ENCODE results near the gene AGR2. TPM values are rescaled to one million over a fixed set of nuclear protein-coding genes. Genes with fewer than 3 reads are reported as not detected.
"Not testable (repeated sequence)": the region's sequence is repeated elsewhere in the genome, so short reads cannot be mapped to it uniquely, and the experiment has no call there.

Gene AGR2
- total RNA-seq = not detected in 2 replicates
- long read RNA-seq = 0 reads

DNA sequence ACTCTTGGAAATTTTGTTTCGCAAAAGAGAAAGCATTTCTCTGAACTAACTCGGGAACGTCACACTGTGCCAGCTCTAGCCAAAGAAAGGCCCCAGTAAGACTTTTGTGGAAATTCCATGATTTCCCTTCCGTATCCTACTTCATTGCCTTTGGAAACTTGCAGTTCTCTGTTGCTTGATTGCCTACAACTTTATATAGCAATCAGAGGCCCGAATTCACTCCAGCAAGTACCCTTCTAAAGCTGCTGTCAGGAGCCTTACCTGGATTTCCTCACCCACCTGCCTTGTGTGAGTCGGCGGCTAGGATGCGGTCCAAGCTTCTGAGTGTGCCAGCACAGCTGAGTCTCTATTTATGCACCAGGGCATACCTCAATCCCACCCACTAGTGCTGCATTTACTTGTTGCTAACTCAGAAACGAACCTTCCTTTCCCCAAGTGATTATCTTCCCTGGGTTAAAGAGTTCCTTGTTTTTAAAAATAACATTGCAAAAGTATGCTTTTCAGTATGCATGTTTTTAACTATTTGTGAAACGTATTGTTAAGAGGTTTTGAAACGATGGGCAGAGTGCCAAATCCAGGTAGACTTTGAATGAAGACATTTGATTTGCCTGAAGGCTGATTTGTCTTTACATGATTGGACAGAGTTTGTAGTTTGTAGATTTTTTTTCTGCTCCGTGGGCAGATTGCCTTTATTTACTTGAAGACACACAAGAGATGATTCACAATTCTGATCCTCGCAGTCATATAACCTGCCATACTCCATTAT lies at the start of gene AGR2:
Gene AGR2 (minus strand): TSS at position 326 of the 766 bp plus-strand sequence. CDS start 3,203 bp downstream, outside the sequence.
- no peaks in the 10 kb centered on the region for H3K27me3 Mint-ChIP-seq (ENCODE audit: low read depth)
- TF ChIP-seq CTCF (conservative IDR thresholded peaks at IDR 0.05) = no peak
- H3K36me3 Mint-ChIP-seq (ENCODE audit: low read depth) = no peaks in the 10 kb centered on the region
- no peaks in the 10 kb centered on the region for H3K4me1 Mint-ChIP-seq
- H3K4me3 Mint-ChIP-seq = no peak within 1 kb of the TSS
- H3K9me3 Mint-ChIP-seq = no peaks in the 10 kb centered on the region
- H3K27ac Mint-ChIP-seq (ENCODE audit: unreplicated experiment) = no peak within 1 kb of the TSS
- no peak for DNase-seq (ENCODE audit: low read depth, low spot score)

DNA sequence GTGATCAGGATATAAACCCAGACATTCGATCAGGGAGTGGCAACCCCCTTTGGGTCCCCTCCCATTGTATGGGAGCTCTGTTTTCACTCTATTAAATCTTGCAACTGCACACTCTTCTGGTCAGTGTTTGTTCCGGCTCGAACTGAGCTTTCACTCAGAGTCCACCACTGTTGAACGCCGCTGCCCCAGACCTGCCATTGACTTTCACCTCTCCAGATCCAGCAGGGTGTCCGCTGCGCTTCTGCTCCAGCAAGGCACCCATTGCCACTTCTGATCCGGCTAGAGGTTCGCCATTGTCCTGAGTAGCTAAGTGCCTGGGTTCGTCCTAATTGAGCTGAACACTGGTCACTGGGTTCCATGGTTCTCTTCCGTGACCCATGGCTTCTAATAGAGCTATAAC lies 48.4 kb upstream of the AGR2 start:
- not testable (repeated sequence) for H3K27ac Mint-ChIP-seq (ENCODE audit: unreplicated experiment); H3K4me1 Mint-ChIP-seq; H3K27me3 Mint-ChIP-seq (ENCODE audit: low read depth); H3K4me3 Mint-ChIP-seq; H3K36me3 Mint-ChIP-seq (ENCODE audit: low read depth); H3K9me3 Mint-ChIP-seq; DNase-seq (ENCODE audit: low read depth, low spot score)

GRCh38 chr7:16851829-16852228 lies 47.0 kb upstream of the AGR2 start:
- Mint-ChIP-seq H3K36me3 (ENCODE audit: low read depth) (no peaks in the 10 kb centered on the region), H3K9me3 (peaks cover 3% of the 10 kb centered on the region), H3K4me1 (no peaks in the 10 kb centered on the region), H3K27ac (ENCODE audit: unreplicated experiment) (peak overlapping the region; percentile 75), H3K4me3 (no peak overlapping the region), H3K27me3 (ENCODE audit: low read depth) (no peaks in the 10 kb centered on the region)
- TF ChIP-seq CTCF (conservative IDR thresholded peaks at IDR 0.05) = no peak
- DNase-seq (ENCODE audit: low read depth, low spot score) = no peak

DNA sequence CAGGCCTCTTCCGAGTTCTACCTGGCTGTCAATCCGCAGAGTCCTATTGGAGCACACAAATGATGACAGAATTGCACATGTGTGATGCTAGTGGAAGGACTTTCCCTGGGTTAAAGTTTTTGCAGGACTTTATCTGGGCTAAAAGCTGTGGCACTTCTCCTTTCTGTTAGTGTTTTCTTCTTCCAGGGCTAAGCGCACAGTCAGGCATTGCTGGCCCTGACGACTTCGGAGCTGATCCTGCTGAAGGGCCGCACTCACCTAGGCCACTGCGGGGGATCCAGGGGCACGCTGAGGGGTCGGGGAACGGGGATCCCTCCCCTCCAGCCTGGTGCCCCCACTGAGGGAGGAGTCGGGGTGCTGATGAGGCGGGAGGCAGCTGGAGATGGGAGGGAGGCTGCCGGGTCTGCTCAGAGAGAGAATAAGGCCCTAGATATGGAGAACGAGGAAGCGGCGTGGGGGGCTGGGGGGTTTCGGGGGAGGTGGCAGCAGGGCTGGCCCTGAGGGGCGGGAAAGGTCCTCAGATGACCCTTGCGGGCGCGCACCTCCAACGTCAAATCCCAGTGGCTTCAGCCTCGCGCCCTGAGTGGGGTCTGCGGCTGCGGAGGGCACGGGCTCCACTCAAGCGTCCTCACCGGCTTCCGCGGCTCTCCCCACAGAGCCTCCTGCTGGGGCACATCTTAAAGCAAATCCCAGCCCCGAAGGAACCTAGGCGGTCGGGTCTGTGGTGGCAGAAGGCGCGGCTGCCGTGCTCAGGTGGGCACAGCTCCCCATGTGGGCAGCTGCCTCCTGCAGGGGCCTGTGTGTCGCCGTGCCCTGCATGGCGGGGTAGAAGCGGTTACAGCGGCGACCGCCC lies 46.0 kb upstream of the AGR2 start:
- Mint-ChIP-seq H3K27me3 (ENCODE audit: low read depth) (no peaks in the 10 kb centered on the region), H3K36me3 (ENCODE audit: low read depth) (no peaks in the 10 kb centered on the region), H3K9me3 (peaks cover 3% of the 10 kb centered on the region), H3K4me1 (no peaks in the 10 kb centered on the region), H3K27ac (ENCODE audit: unreplicated experiment) (peak overlapping the region; percentile 19), H3K4me3 (no peak overlapping the region)
- no peak for TF ChIP-seq CTCF (conservative IDR thresholded peaks at IDR 0.05)
- DNase-seq (ENCODE audit: low read depth, low spot score) = no peak

- Mint-ChIP-seq H3K36me3 (ENCODE audit: low read depth) (no peaks in the 10 kb centered on the region), H3K27ac (ENCODE audit: unreplicated experiment) (no peak overlapping the region), H3K4me1 (no peaks in the 10 kb centered on the region), H3K9me3 (peaks cover 3% of the 10 kb centered on the region), H3K4me3 (no peak overlapping the region), H3K27me3 (ENCODE audit: low read depth) (no peaks in the 10 kb centered on the region)
- no peak for DNase-seq (ENCODE audit: low read depth, low spot score)
- TF ChIP-seq CTCF (conservative IDR thresholded peaks at IDR 0.05) = no peak
Measured at GRCh38 chr7:16849296-16850148, 44.7 kb upstream of the AGR2 start.
